Inferior parietal cortex (tissue), 1 donor: ENCODE data around the gene TP53BP1.
"Not testable (repeated sequence)": the region's sequence is repeated elsewhere in the genome, so short reads cannot be mapped to it uniquely, and the experiment has no call there.

Experiments
- DNase-seq: peaks from one replicate; pipeline ENCODE4 v3.0.0-alpha.2; 2016; ENCODE audit errors: extremely low spot score

The TP53BP1 gene

GRCh38 chr15:43420435-43420834, 72.5 kb downstream of the TP53BP1 start:
- DNase-seq: no peak

- no peak for DNase-seq
Observed at GRCh38 chr15:43414196-43414595, 78.8 kb downstream of the TP53BP1 start.

- DNase-seq: no peak
Observed at GRCh38 chr15:43412096-43412495, 80.9 kb downstream of the TP53BP1 start.

GRCh38 chr15:43410572-43411214, 82.3 kb downstream of the TP53BP1 start:
- DNase-seq: no peak

- DNase-seq: no peak
Observed at GRCh38 chr15:43408789-43409188, 84.2 kb downstream of the TP53BP1 start.

- DNase-seq: no peak
Observed at GRCh38 chr15:43406808-43407207, 86.1 kb downstream of the TP53BP1 start.

GRCh38 chr15:43406189-43406588, 86.8 kb downstream of the TP53BP1 start:
- no peak for DNase-seq

- DNase-seq: no peak
Observed at GRCh38 chr15:43404130-43404529, 88.8 kb downstream of the TP53BP1 start.

- no peak for DNase-seq
Observed at GRCh38 chr15:43403616-43404015, 89.3 kb downstream of the TP53BP1 start.

- no peak for DNase-seq
Observed at GRCh38 chr15:43402255-43402654, 90.7 kb downstream of the TP53BP1 start.

GRCh38 chr15:43393592-43393991, 99.4 kb downstream of the TP53BP1 start:
- DNase-seq: not testable (repeated sequence)

- no peak for DNase-seq
Observed at GRCh38 chr15:43390723-43391122, 102.2 kb downstream of the TP53BP1 start.

- DNase-seq: no peak
Observed at GRCh38 chr15:43383070-43383469, 109.9 kb downstream of the TP53BP1 start.

- no peak for DNase-seq
Observed at GRCh38 chr15:43382310-43382709, 110.6 kb downstream of the TP53BP1 start.

GRCh38 chr15:43378601-43379000, 114.4 kb downstream of the TP53BP1 start:
- no peak for DNase-seq

GRCh38 chr15:43376017-43376705, 116.8 kb downstream of the TP53BP1 start:
- no peak for DNase-seq

GRCh38 chr15:43370975-43371974, 121.7 kb downstream of the TP53BP1 start, which contains the start of the genes TUBGCP4 and ZSCAN29:
Gene TUBGCP4 (plus strand): TSS chr15:43371101. CDS start chr15:43371355, 254 bp downstream.
Gene ZSCAN29 (minus strand): TSS chr15:43371043. CDS start chr15:43369913, 1,130 bp downstream.
- DNase-seq: peak; percentile 79

GRCh38 chr15:43370310-43370974, 122.5 kb downstream of the TP53BP1 start:
- DNase-seq: no peak

GRCh38 chr15:43361313-43361903, 131.5 kb downstream of the TP53BP1 start:
- DNase-seq: no peak

GRCh38 chr15:43360821-43361220, 132.1 kb downstream of the TP53BP1 start:
- DNase-seq: no peak
